Esophagus squamous epithelium (tissue), 4 donors: ENCODE data around the gene AKT2.

ENCODE experiments used
- POLR2A ChIP-seq, 4 donors: fragments of 450-650 bp; IDR thresholded peaks; one replicate each; pipeline ENCODE4 v1.6.1; 2017; ENCODE audit warnings: antibody characterized with exemption in 4 of 4, mild to moderate bottlenecking in 4 of 4, moderate library complexity in 3 of 4
- TF ChIP-seq, protein P1 (sequence below), 6 experiments: fragments of 450-650 bp in 4 of 6; fragments of 200-600 bp in 2 of 6; sonication (generic) in 2 of 6; IDR thresholded peaks; one replicate each; pipeline ENCODE4 v1.5.1; 2016 to 2019; ENCODE audit warnings: antibody characterized with exemption in 6 of 6, mild to moderate bottlenecking in 4 of 6, moderate library complexity in 4 of 6

GRCh38 chr19:40305403-40305802 is 20.3 kb upstream of the AKT2 start:
- TF ChIP-seq, protein P1, sequence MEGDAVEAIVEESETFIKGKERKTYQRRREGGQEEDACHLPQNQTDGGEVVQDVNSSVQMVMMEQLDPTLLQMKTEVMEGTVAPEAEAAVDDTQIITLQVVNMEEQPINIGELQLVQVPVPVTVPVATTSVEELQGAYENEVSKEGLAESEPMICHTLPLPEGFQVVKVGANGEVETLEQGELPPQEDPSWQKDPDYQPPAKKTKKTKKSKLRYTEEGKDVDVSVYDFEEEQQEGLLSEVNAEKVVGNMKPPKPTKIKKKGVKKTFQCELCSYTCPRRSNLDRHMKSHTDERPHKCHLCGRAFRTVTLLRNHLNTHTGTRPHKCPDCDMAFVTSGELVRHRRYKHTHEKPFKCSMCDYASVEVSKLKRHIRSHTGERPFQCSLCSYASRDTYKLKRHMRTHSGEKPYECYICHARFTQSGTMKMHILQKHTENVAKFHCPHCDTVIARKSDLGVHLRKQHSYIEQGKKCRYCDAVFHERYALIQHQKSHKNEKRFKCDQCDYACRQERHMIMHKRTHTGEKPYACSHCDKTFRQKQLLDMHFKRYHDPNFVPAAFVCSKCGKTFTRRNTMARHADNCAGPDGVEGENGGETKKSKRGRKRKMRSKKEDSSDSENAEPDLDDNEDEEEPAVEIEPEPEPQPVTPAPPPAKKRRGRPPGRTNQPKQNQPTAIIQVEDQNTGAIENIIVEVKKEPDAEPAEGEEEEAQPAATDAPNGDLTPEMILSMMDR (IDR thresholded peaks at IDR 0.05), result peak; percentile 55 to 74 (median 70)
- TF ChIP-seq POLR2A (IDR thresholded peaks at IDR 0.05), result no peak
